Measurements from ENCODE around the gene SYTL3.

The SYTL3 gene

GRCh38 chr6:158737082-158737709 lies 87.3 kb downstream of the SYTL3 start:
- DNase-seq, result no peak

GRCh38 chr6:158737710-158738615 lies 88.1 kb downstream of the SYTL3 start:
- no peak for DNase-seq

DNA sequence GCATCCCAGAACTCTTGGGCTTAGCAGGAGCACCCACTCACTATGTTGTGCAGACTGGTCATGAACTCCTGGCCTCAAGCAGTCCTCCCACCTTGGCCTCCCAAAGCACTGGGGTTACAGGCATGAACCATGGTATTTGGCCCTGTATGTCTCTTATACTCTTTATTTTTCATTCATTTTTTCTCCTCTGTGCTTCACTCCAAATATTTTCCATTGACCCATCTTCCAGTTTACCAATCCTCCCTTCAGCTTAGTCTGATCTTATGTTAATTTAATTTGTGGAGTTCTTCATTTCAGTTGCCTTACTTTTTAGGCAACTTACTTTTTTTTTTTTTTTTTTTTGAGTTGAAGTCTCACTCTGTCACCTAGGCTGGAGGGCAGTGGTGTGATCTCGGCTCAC lies 89.8 kb downstream of the SYTL3 start:
- no peak for DNase-seq

DNA sequence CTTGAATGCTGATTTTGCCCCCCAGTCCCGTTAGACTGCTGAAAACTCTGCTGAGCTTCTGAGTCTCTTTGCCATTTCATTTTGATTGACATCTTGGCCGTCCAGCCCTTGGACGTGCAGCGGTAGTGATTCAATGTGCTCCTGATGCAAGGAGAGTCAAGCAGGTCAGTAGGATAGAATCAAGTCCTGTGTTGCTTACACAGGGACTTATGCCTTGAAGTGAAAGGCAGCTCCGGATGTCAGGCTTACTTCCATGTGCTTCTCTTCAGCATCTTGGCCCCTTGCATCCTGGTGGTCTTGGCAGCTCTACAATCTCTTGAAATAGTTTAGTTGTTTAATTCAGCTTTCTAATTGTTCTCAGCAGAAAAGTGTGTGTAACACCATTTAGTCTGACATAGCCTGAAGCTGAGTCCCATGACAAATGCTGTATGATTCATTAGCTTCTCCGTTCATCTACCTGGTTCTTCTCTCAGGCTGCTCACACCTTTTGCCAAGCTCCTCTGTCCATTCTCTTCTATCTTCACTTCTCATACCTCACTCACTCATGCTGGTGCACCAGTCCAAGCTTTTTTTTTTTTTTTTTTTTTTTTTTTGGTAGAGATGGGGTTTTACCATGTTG lies 93.3 kb downstream of the SYTL3 start:
- no peak for DNase-seq

- no peak for DNase-seq
These were observed 95.2 kb downstream of the SYTL3 start for GRCh38 chr6:158744986-158745430.

DNA sequence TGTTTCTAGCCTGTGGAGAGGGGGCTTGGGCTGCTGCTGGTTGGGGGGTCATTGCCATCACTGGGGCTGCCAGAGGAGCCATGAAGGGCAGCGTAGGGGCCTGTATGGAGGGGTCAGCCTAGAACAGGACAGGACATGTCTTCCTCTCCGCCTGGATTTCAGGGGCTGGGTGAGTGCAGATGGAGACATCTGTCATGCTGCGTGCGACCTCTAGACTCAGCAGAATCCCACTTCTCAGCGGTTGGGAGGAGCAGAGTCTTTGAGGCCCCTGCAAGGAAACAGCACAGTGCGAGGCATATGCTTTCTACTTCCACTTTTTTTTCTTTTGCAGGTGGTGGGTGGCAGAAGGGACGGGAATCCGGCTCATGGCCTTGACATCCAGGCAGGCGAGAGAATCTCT lies 101.4 kb downstream of the SYTL3 start:
- no peak for DNase-seq

DNA sequence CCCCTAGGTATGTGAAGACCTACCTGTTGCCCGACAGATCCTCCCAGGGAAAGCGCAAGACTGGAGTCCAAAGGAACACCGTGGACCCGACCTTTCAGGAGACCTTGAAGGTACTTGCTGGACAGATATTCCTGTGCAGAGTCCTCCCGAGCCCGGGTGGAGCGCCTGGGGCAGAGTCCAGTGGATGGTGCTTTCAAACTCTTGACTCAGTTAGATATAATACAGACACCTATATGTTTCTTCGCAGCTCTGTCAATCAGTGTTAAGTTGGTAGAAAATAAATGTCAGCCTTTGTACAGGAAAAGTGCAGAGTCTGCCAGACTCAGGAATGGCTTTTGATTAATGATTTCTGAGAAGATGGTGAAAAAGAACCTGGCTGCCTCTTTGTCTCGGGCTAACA lies 102.1 kb downstream of the SYTL3 start:
- no peak for DNase-seq

GRCh38 chr6:158752613-158753012 lies 102.8 kb downstream of the SYTL3 start:
- DNase-seq, result peak; percentile 92

- no peak for DNase-seq
These were observed 104.0 kb downstream of the SYTL3 start for GRCh38 chr6:158753811-158754210.

GRCh38 chr6:158754738-158755137 lies 104.9 kb downstream of the SYTL3 start:
- no peak for DNase-seq

- DNase-seq, result no peak
These were observed 105.8 kb downstream of the SYTL3 start for GRCh38 chr6:158755636-158756035.

DNA sequence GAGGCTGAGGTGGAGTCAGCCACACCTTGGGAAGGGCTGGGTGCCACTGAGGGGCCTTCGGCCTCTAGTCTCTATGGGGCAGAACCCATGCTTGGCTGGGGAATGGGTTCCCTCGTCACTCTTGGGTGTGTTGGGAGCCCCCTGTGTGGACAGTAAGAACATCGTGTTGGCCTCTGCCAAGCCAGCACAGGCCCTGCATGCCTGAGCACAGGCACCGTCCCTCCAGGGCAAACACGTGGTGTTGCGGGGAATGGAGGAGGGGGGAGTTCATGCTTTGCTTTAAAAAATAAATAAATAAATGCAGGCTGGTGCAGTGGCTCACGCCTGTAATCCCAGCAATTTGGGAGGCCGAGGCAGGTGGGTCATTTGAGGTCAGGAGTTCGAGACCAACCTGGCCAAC lies 106.3 kb downstream of the SYTL3 start:
- no peak for DNase-seq

DNA sequence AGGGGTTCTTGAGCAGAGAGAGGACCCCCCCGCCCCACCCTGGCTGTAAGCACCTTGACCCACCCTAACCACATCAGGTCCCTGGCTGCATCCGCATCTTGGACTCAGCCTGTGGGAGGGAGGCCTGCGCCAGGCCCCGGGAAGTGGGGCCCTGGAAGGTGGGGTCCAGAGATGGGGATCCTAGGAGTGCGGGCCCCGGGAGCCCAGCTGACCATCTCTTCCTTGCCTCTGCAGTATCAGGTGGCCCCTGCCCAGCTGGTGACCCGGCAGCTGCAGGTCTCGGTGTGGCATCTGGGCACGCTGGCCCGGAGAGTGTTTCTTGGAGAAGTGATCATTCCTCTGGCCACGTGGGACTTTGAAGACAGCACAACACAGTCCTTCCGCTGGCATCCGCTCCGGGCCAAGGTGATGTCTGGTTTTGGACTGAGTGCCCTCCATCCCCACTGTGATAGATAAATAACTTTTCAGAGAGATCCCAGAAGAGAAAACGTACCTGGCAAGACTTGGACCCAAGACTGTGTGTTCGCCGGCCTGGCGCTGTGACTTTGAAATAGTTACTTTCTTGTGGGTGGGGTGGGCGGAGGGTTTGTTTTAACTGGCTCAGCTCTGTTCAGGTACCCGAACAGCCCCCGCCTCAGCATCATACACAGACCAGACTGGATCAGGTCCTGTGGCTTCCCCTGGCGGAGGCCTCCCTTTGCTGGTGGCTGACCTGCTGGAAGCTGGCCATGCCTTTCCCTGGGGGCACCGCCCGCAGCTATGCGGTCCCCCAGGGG lies 107.3 kb downstream of the SYTL3 start:
- DNase-seq, result no peak

GRCh38 chr6:158757753-158758090 lies 107.9 kb downstream of the SYTL3 start:
- no peak for DNase-seq

DNA sequence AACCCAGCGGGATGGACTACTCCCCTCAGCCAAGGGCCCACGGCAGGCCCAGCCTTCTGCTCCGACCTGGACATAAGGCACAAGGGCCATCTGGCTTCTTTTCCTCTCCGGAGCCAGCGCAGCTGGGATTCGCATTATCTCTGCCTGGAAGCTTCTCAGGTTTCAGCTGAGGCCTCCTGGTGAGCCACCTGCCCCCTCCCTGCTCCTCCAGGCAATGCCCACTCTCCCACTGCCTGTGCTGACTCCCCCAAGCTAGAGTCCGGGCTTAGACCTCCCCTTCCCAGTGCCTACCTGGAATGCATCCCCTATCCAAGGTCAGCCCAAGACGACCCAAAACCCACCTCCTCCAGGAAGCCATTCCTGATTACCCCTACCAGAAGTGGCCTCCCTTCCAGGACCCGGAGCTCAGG lies 108.6 kb downstream of the SYTL3 start:
- DNase-seq, result peak; percentile 91

- DNase-seq, result peak; percentile 89
These were observed 109.2 kb downstream of the SYTL3 start for GRCh38 chr6:158758941-158759479.

- no peak for DNase-seq
These were observed 110.2 kb downstream of the SYTL3 start for GRCh38 chr6:158759966-158760617.

DNA sequence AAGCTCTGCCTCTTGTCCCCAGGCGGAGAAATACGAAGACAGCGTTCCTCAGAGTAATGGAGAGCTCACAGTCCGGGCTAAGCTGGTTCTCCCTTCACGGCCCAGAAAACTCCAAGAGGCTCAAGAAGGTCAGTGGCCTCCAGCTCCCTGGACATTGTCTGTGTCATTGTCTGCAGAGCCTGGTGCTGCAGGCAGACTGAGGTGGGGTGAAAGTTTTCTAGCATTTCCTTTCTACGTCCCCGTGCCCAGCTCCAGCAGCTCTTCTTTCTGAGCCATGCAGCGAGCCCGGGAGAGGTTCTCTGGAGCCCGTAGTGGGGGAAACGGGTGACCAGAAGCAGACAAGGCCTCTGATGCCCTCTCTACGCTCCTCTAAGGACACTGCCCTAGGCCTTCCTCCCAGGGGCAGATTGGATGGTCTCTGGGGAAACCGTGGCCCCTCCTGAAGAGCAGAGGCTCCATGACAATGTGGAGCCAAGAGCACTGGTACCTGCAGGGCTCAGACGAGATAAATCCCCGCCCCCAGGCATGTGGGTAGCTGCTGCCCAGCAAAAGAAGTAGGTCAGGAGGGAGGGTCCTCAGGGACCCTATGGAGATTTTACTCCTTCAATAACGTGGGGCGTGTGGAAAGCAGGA lies 110.9 kb downstream of the SYTL3 start:
- DNase-seq, result no peak

DNA sequence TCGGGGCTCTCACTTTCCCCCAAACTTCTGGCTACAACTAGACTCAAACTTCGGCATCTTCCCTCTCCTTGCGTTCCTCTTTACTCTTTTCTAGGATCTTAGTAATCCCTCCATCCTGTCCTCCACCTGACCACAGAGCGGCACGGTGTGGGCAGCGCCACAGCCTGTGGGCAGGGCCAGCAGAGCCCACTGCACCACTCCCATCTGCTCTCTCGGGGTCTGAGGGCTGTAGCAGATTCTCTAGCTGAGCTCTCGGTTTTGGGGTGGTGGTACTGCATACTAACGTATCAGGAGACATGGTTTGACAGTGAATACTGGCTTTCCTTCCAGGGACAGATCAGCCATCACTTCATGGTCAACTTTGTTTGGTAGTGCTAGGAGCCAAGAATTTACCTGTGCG lies 111.9 kb downstream of the SYTL3 start:
- no peak for DNase-seq

- no peak for DNase-seq
These were observed 113.1 kb downstream of the SYTL3 start for GRCh38 chr6:158762787-158763433.

DNA sequence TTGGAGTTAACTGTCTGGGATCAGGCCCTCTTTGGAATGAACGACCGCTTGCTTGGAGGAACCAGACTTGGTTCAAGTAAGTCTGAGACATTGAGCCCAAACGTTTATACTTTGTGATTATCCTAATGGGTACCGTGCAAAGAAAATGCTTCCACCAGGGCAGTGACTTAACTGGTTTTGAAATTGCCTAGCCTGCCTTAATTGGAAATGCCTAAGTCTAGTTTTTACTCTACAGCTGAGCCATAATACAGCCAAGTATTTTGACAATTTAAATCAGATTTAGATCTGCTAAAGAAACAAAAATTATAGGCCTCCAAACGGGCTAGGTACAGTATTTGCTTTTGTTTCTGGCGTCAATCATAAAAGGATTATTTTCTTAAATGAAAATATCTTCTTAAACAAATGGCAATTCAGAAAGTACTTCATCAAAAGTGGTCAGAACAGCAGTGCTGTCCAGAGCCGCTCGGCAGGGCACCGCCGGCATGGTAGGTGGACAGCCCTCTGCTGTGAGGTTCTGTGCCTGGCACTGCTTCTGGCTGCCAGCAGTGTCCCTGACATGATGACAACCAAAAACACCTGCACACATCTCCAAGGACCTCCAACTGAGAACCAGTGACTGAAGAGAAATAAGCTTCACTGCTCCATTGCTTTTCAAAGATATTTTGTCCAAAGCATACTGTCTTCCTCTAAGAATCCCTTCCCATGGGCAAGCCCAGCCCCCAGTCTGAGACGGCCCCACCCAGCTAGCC lies 113.8 kb downstream of the SYTL3 start:
- no peak for DNase-seq
